ENCODE data around the gene CYP2J2.

- TF ChIP-seq CTCF (IDR thresholded peaks at IDR 0.05) (no peak), POLR2A (IDR thresholded peaks at IDR 0.05; ENCODE audit: low read length) (no peak), MAFK (IDR thresholded peaks at IDR 0.05; ENCODE audit: partially characterized antibody) (no peak), E2F6 (IDR thresholded peaks at IDR 0.05; ENCODE audit: borderline replicate concordance, low read depth) (no peak)
- TF ChIP-seq, protein P1, sequence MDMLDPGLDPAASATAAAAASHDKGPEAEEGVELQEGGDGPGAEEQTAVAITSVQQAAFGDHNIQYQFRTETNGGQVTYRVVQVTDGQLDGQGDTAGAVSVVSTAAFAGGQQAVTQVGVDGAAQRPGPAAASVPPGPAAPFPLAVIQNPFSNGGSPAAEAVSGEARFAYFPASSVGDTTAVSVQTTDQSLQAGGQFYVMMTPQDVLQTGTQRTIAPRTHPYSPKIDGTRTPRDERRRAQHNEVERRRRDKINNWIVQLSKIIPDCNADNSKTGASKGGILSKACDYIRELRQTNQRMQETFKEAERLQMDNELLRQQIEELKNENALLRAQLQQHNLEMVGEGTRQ (IDR thresholded peaks at IDR 0.05) = no peak
Observed at GRCh38 chr1:59897165-59897564, 29.4 kb downstream of the CYP2J2 start.
